Measurements from ENCODE around the gene SIL1. TPM values are rescaled to one million over a fixed set of nuclear protein-coding genes. Genes with fewer than 3 reads are reported as not detected.

The SIL1 gene
- total and polyA plus RNA-seq, 2 of the 13 experiments (the other 11 are each of a cell fraction or from before 2014, with no cell fraction given), result 26.0 to 30.0 TPM

DNA sequence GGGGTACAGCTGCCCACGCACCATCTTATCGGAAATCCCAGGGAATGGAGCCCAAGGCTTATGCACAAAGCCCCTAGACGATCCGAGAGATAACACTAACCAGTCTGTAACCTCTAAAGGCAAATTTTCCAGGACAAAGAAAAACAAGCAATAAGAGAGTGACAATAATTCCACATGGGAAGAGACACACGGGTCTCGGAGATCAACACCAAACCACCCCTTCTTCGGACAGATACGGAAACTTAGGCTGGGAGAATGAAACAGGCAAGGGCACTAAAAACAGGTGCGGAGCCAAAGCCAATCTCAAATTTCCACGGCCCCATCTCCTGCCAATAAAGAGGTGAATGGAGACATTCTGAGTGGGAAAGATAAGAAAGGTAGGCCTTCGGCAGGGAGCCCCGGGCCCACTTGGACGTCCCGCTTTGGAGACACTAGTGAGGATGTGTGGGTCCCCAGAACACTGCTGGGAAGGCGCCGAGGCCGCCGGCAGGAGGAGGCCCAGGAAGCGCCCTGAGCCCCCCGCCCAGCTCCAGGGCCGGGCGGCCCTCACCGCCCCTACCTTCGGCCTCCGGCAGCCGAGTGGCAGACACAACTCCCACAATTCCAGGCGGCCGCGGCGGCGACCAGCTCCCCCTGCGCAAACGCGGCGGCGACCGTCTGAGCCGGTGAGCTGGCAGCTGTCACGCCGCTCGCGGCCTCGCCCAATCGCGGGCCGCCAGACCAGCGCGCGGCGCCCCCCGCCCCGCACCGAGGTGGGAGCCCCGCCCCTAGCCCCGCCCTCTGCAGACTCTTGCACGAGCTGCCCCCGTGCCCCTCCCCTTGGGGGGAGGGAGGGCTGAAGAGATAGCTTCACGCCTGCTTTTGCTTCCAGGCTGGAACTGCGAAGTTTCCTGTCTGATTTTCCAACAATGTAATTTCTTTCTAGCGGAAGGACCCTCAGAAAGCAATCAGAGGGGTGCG, at the start of gene SIL1 (continued):
- TF ChIP-seq, protein P1, sequence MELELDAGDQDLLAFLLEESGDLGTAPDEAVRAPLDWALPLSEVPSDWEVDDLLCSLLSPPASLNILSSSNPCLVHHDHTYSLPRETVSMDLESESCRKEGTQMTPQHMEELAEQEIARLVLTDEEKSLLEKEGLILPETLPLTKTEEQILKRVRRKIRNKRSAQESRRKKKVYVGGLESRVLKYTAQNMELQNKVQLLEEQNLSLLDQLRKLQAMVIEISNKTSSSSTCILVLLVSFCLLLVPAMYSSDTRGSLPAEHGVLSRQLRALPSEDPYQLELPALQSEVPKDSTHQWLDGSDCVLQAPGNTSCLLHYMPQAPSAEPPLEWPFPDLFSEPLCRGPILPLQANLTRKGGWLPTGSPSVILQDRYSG (CRISPR knock-in tag; IDR thresholded peaks at IDR 0.05), result no peak; the same call in 1 of the 2 replicates
- TF ChIP-seq FOXO1 (CRISPR knock-in tag; IDR thresholded peaks at IDR 0.05) (peak; percentile 34; the same call in 1 of the 2 replicates), LCORL (IDR thresholded peaks at IDR 0.05) (no peak), LCORL (CRISPR knock-in tag; IDR thresholded peaks at IDR 0.05) (no peak), NFKB2 (CRISPR knock-in tag; IDR thresholded peaks at IDR 0.05; ENCODE audit: borderline replicate concordance) (peak; percentile 49; the same call in 1 of the 2 replicates), SYNCRIP (IDR thresholded peaks at IDR 0.05; ENCODE audit: insufficient read depth, low read depth, low read length) (no peak), MYC (CRISPR knock-in tag; IDR thresholded peaks at IDR 0.05; ENCODE audit: borderline replicate concordance) (peak; percentile 74; the same call in 1 of the 2 replicates), GABPA (IDR thresholded peaks at IDR 0.05; ENCODE audit: low read depth, low read length) (no peak), GABPA (CRISPR knock-in tag; IDR thresholded peaks at IDR 0.05; ENCODE audit: low read depth) (no peak), ZNF331 (CRISPR knock-in tag; IDR thresholded peaks at IDR 0.05) (0 out of 2 replicates have a peak, but pooled peaks have one; percentile 24), MAF1 (CRISPR knock-in tag; IDR thresholded peaks at IDR 0.05; ENCODE audit: borderline replicate concordance) (peak; percentile 35; the same call in 1 of the 2 replicates), MXI1 (IDR thresholded peaks at IDR 0.05; ENCODE audit: borderline replicate concordance, low read depth, low read length) (peak; percentile 55; the same call in 1 of the 3 replicates), ZNF558 (CRISPR knock-in tag; IDR thresholded peaks at IDR 0.05; ENCODE audit: borderline replicate concordance) (peak; percentile 59; the same call in 1 of the 2 replicates), ZNF292 (CRISPR knock-in tag; IDR thresholded peaks at IDR 0.05; ENCODE audit: borderline replicate concordance, low read depth) (no peak), CREB1 (IDR thresholded peaks at IDR 0.05) (peak; percentile 15; the same call in 1 of the 2 replicates), CREB1 (CRISPR knock-in tag; IDR thresholded peaks at IDR 0.05) (no peak), FOXA1 (IDR thresholded peaks at IDR 0.05) (no peak), FOXA1 (CRISPR knock-in tag; IDR thresholded peaks at IDR 0.05) (no peak), ZNF614 (CRISPR knock-in tag; IDR thresholded peaks at IDR 0.05; ENCODE audit: borderline replicate concordance) (peak; percentile 15; the same call in 1 of the 2 replicates), PITX1 (CRISPR knock-in tag; IDR thresholded peaks at IDR 0.05) (peak; percentile 44; the same call in 1 of the 2 replicates), MAZ (IDR thresholded peaks at IDR 0.05; ENCODE audit: borderline replicate concordance, low read depth, low read length) (peak; percentile 93), MAZ (CRISPR knock-in tag; IDR thresholded peaks at IDR 0.05; ENCODE audit: low read depth) (peak; percentile 88), BCL6 (CRISPR knock-in tag; IDR thresholded peaks at IDR 0.05) (no peak), ZNF883 (CRISPR knock-in tag; IDR thresholded peaks at IDR 0.05; ENCODE audit: not compliant biosample characterization) (peak; percentile 57)
- TF ChIP-seq, protein P2, sequence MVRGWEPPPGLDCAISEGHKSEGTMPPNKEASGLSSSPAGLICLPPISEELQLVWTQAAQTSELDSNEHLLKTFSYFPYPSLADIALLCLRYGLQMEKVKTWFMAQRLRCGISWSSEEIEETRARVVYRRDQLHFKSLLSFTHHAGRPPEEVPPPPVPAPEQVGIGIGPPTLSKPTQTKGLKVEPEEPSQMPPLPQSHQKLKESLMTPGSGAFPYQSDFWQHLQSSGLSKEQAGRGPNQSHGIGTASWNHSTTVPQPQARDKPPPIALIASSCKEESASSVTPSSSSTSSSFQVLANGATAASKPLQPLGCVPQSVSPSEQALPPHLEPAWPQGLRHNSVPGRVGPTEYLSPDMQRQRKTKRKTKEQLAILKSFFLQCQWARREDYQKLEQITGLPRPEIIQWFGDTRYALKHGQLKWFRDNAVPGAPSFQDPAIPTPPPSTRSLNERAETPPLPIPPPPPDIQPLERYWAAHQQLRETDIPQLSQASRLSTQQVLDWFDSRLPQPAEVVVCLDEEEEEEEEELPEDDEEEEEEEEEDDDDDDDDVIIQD (CRISPR knock-in tag; IDR thresholded peaks at IDR 0.05; ENCODE audit: low read depth), result no peak
- TF ChIP-seq, protein P3, sequence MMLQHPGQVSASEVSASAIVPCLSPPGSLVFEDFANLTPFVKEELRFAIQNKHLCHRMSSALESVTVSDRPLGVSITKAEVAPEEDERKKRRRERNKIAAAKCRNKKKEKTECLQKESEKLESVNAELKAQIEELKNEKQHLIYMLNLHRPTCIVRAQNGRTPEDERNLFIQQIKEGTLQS (CRISPR knock-in tag; IDR thresholded peaks at IDR 0.05), result no peak
- TF ChIP-seq, protein P4, sequence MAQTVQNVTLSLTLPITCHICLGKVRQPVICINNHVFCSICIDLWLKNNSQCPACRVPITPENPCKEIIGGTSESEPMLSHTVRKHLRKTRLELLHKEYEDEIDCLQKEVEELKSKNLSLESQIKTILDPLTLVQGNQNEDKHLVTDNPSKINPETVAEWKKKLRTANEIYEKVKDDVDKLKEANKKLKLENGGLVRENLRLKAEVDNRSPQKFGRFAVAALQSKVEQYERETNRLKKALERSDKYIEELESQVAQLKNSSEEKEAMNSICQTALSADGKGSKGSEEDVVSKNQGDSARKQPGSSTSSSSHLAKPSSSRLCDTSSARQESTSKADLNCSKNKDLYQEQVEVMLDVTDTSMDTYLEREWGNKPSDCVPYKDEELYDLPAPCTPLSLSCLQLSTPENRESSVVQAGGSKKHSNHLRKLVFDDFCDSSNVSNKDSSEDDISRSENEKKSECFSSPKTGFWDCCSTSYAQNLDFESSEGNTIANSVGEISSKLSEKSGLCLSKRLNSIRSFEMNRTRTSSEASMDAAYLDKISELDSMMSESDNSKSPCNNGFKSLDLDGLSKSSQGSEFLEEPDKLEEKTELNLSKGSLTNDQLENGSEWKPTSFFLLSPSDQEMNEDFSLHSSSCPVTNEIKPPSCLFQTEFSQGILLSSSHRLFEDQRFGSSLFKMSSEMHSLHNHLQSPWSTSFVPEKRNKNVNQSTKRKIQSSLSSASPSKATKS (CRISPR knock-in tag; IDR thresholded peaks at IDR 0.05), result no peak
